ENCODE measurements around the gene ADIPOQ.
"Not testable (repeated sequence)": the region's sequence is repeated elsewhere in the genome, so short reads cannot be mapped to it uniquely, and the experiment has no call there.

ADIPOQ gene

GRCh38 chr3:186826976-186827857, 15.3 kb upstream of the ADIPOQ start:
- DNase-seq, result peak; percentile 88

- DNase-seq, result no peak
These were observed 14.2 kb upstream of the ADIPOQ start for GRCh38 chr3:186828340-186828739.

GRCh38 chr3:186831798-186832197, 10.7 kb upstream of the ADIPOQ start:
- no peak for DNase-seq

- DNase-seq, result no peak
These were observed 10.2 kb upstream of the ADIPOQ start for GRCh38 chr3:186832276-186832675.

GRCh38 chr3:186839874-186840641, 2.5 kb upstream of the ADIPOQ start:
- DNase-seq, result no peak

- DNase-seq, result no peak
These were observed 890 bp upstream of the ADIPOQ start for GRCh38 chr3:186841620-186842019.

- no peak for DNase-seq
These were observed 526 bp downstream of the ADIPOQ start for GRCh38 chr3:186843039-186843432.

- DNase-seq, result no peak
These were observed 2.4 kb downstream of the ADIPOQ start for GRCh38 chr3:186844908-186845307.

- DNase-seq, result no peak
These were observed 3.2 kb downstream of the ADIPOQ start for GRCh38 chr3:186845756-186846155.

GRCh38 chr3:186847437-186847836, 4.9 kb downstream of the ADIPOQ start:
- no peak for DNase-seq

GRCh38 chr3:186849374-186849975, 7.0 kb downstream of the ADIPOQ start:
- no peak for DNase-seq

GRCh38 chr3:186851835-186852234, 9.3 kb downstream of the ADIPOQ start:
- not testable (repeated sequence) for DNase-seq

GRCh38 chr3:186852994-186853393, 10.5 kb downstream of the ADIPOQ start:
- DNase-seq, result no peak

GRCh38 chr3:186854146-186854545, 11.6 kb downstream of the ADIPOQ start:
- no peak for DNase-seq

- DNase-seq, result no peak
These were observed 12.4 kb downstream of the ADIPOQ start for GRCh38 chr3:186854954-186855353.

GRCh38 chr3:186857743-186858142, 15.2 kb downstream of the ADIPOQ start:
- no peak for DNase-seq

GRCh38 chr3:186865215-186865853, 22.8 kb downstream of the ADIPOQ start:
- not testable (repeated sequence) for DNase-seq

GRCh38 chr3:186866095-186866494, 23.6 kb downstream of the ADIPOQ start:
- DNase-seq, result not testable (repeated sequence)

- no peak for DNase-seq
These were observed 27.0 kb downstream of the ADIPOQ start for GRCh38 chr3:186869253-186870100.

GRCh38 chr3:186870421-186871201, 28.1 kb downstream of the ADIPOQ start:
- no peak for DNase-seq

- no peak for DNase-seq
These were observed 29.0 kb downstream of the ADIPOQ start for GRCh38 chr3:186871403-186871924.
